Measurements from ENCODE around the gene ERRFI1.
"Not testable (repeated sequence)": the region's sequence is repeated elsewhere in the genome, so short reads cannot be mapped to it uniquely, and the experiment has no call there.

ERRFI1 gene

GRCh38 chr1:7970246-7970645 is 55.9 kb downstream of the ERRFI1 start:
- DNase-seq (ENCODE audit: low read depth): no peak

GRCh38 chr1:7967651-7968050 is 58.5 kb downstream of the ERRFI1 start:
- DNase-seq (ENCODE audit: low read depth): no peak

GRCh38 chr1:7967196-7967595 is 58.9 kb downstream of the ERRFI1 start:
- DNase-seq (ENCODE audit: low read depth): no peak

GRCh38 chr1:7964476-7964875 is 61.6 kb downstream of the ERRFI1 start:
- no peak for DNase-seq (ENCODE audit: low read depth)

GRCh38 chr1:7963841-7964240 is 62.3 kb downstream of the ERRFI1 start:
- not testable (repeated sequence) for DNase-seq (ENCODE audit: low read depth)

- not testable (repeated sequence) for DNase-seq (ENCODE audit: low read depth)
Measured at GRCh38 chr1:7963378-7963730, 62.8 kb downstream of the ERRFI1 start.

- no peak for DNase-seq (ENCODE audit: low read depth)
Measured at GRCh38 chr1:7962636-7963377, 63.3 kb downstream of the ERRFI1 start.

GRCh38 chr1:7962014-7962335 is 64.1 kb downstream of the ERRFI1 start:
- DNase-seq (ENCODE audit: low read depth): no peak
